GM21423 (cell line): Measurements from ENCODE around the gene GUCA2A.

Source experiments
- ATAC-seq: cut with Tn5 transposase; IDR thresholded peaks from one replicate; pipeline ENCODE4 v1.9.1; 2021; ENCODE audit warnings: mild to moderate bottlenecking, moderate library complexity; ENCODE audit not compliant: unreplicated experiment

The GUCA2A gene

GRCh38 chr1:42155362-42155761, 9.2 kb downstream of the GUCA2A start:
- ATAC-seq = no peak

DNA sequence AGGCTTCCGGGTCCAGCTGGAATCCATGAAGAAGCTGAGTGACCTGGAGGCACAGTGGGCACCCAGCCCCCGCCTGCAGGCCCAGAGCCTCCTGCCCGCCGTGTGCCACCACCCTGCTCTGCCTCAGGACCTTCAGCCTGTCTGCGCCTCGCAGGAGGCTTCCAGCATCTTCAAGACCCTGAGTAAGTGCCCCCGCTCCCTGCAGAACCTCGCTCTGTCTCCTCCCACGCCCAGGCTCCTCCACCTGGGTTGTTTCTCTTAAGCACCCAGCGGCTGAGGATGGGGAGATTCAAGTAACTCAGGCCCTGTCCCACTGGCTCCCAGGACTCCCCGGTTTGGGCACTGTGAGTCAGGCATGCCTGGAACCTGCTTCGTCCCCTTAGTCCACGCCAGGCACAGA, 9.9 kb downstream of the GUCA2A start:
- ATAC-seq = no peak

DNA sequence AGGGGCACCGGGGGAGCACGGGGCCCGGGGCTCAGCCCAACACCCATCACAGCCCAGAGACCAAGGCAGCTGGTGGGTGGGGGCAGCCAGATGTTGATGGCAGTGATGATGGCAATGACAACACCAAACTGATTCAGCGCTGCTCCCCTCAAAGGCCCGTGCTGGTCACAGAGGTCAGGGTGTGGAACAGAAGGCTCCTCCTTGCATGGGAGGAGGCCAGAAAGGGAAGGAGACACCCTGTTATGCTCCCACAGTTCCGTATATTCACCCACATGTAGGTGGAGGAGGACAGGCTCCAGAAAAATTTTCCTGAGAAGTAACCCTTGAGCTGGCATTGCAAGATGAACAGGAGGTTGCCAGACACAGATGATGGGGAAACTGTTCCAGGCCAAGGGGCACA, 10.9 kb downstream of the GUCA2A start:
- ATAC-seq = no peak

DNA sequence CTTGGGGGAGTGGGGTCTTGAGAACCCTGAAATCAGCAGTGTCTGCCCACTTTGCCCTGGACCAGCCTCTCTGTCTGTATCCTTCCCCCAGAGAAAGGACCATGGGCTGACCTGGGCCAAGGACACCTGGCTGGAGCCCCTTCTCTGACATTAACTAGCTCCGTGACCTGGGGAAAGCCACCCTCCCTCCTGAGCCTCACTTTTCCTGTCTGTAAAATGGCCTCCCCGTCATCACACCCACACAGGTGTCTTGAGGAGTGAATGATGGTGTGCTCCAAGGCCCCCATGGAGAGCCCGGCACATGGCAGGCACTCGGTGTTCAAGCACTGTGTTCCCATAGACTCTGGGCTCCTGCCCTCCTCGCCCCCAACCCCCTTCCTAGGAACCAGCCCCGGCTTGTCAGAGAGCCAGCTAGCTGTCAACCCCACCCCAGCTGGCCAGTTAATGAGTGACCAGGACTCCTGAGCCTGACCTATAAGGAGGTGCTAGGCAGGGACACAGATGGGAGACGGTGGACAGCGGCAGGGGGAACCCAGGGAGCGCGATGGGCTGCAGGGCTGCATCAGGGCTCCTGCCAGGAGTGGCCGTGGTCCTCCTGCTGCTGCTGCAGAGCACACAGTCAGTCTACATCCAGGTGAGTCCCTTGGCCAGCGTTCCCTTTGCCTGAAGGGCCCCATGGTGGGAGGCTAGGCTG, 11.5 kb downstream of the GUCA2A start, which contains the start of gene GUCA2B:
TSS of gene GUCA2B (plus strand) at position 504 of the 694 bp plus-strand sequence. CDS start at position 545, 41 bp downstream.
- no peak for ATAC-seq

GRCh38 chr1:42152119-42152518, 12.4 kb downstream of the GUCA2A start:
- ATAC-seq = no peak

DNA sequence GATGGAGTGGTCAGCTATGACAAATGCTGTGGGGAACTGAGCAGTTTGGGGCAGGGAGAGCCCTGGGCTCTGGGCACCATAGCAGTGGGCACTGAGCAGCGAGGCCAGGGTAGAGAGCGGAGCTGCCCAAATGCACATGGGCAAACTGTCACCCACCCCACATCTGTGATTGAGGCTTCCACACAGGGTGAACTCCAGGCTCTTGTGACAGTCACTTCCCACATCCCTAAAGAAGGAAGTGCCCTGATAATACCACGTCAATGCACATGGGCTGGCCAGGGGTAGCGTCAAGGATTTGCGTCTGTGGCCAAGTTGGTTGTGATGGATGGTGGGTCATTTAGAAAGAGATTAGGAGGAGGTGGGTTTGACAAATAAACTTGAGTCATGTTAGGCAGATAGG, 13.9 kb downstream of the GUCA2A start:
- no peak for ATAC-seq

DNA sequence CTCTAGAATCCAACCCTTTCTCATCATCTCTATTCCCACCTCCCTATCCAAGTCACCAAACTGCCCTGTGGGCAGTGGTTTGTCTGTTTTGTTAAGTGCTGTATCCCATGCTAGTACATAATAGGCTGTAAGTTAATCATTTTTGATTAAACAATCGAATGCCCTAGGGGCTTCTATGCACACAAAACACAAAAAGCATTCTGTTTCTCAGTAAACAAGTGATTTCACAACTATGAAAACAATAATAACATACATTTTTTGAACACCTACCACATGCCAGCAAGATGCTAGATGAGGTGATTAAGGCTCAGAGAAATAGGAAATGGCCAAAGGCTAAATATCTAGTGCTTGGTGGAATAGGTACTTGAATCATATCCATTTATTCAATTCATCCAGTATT, 16.4 kb downstream of the GUCA2A start:
- no peak for ATAC-seq

DNA sequence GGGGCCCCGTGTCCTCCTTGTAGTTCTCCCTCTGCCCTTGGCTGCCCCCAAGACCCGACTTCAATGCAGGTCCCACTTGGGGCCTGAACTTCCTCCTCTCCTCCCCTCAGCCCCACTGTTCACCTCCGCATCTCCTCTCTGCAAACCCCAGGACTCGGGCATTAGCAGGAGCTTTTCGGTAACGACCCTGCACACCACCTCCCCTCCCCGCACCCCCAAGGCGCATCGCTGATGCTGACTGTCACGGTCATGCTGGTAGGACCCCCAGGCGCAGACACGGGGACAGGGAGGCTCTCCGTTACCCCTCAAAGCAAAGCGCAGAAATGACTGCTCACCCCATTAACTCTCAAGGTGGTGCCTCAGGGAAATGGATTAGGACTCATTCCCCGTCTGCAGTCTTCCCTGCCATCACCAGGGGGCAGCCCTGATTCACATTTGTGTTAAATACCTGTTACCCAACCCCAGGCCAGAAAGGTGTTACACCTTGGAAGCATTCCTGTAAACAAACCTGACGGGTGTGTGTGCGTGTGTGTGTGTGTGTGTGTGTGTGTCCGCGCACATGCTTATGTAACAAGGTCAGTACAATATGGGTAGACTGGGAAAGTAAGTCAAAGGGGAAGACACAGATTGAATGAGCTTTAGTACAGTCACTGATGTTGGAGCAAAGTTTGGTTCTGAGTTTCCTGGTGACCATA, 17.8 kb downstream of the GUCA2A start:
- no peak for ATAC-seq

- ATAC-seq = no peak
These were observed 18.6 kb downstream of the GUCA2A start for GRCh38 chr1:42145764-42146625.

DNA sequence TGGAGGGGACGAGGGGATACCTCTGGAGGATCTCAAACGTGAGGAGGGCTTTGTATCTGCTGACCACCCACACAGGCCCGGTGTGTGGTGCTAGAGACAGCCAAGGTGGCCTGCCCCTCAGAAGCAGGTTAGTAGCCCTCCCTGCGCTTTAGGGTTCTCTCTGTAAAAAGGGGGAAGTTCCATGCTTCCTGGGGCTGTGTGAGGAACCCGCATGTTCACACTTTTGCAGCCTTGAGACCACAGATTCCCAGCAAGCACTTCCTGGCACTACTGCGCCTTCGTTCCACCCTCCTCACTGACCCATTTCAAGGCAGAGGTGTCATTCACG, 19.2 kb downstream of the GUCA2A start:
- no peak for ATAC-seq

DNA sequence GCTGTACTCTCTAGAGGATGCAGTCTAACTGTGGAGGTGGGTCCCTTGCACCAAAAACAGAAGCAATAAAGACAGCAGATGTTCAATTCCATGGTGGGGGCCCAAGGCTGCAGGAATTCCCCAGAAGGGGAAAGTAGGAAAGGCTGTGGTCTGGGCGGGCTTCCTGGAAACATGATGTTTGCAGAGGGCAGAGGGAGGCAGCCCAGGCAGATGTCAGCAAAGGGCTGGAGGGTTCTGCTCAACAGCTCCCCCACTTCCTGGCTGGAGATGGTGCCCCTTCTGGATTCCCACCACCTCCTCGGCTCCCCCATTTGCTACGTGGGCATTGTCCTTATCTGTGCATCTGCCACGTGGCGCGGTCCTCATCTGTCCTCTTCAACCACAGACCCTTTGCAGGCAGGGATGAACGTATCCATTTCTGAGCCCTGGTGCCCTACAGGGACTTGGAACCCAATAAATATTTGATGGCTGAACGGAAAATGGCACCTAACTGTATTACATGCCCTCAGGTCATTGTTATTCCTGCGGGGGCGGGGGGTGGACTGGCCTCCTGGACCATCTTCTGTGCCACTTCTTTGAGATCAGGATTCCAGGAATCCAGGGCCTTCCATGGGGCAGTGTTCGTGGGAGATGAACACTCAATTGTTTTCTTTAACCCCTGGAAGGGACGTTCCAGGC, 19.7 kb downstream of the GUCA2A start:
- ATAC-seq = no peak

- no peak for ATAC-seq
These were observed 20.4 kb downstream of the GUCA2A start for GRCh38 chr1:42143896-42144710.

DNA sequence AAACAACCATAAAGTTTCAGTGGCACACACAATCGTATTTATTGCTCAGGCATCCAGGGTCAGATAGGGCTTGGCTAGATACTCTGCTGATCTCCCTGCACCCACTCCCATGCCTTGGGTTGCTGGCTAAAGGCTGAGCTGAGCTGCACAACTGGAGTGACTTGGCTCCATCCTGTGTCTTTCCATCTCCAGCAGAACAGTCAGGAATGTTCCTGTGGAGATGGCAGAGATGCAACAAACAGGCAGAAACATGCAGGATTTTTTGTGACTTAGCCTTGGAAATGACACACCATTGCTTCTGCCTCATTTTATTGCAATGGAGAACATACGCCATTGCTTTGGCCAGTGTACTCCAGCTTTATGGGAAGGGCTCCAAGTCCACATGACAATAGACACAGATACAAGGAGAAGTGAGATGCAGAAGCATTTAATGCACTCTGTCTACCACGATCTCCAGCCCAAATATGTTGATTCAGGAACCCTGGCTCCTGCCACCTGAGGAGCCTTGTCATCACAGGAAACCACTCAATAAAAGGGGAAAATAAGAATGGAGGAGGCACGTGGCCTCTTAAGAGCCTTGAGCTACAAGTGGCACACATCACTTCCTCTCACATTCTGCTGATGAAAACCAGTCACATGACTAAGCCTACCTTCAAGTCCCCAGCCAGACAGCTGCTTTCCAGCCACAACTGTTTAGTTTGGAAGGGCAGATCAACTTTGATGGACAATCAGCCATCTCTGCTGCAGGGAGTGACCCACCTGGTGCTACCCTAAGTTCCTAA, 21.5 kb downstream of the GUCA2A start:
- ATAC-seq = no peak

GRCh38 chr1:42141978-42142377, 22.6 kb downstream of the GUCA2A start:
- ATAC-seq = no peak

DNA sequence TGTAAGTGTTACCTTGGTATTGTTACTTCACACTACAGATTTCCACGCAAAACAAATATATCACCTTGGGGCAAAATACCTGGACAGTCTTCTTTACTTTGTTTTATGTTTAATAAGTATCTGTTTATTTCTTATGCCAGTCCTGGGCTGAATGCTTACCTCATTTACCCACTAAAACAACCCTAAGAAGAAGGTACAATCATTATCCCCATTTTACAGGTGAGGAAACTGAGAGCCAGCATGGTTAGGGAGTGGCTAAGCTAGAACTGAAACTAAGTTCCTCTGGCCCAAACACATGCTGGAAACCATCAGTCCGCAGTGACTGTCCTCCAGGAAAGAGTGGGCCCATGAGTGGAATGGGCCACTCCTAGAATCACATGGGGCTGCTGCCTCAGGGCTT, 24.4 kb downstream of the GUCA2A start:
- ATAC-seq = no peak

- ATAC-seq = no peak
These were observed 25.1 kb downstream of the GUCA2A start for GRCh38 chr1:42139444-42139843.

DNA sequence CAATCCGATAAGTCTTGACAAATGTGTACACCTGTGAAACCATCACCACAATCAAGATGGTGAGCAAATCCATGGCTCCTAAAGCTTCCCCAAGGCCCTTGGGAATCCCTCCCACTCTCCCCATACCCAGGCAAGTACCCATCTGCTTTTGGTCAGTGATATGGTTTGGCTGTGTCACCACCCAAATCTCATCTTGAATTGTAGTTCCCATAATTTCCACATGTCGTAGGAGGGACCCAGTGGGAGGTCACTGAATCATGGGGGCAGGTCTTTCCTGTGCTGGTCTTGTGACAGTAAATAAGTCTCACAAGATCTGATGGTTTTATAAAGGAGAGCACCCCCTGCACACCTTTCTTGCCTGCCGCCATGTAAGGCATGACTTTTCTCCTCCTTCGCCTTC, 26.0 kb downstream of the GUCA2A start:
- no peak for ATAC-seq

DNA sequence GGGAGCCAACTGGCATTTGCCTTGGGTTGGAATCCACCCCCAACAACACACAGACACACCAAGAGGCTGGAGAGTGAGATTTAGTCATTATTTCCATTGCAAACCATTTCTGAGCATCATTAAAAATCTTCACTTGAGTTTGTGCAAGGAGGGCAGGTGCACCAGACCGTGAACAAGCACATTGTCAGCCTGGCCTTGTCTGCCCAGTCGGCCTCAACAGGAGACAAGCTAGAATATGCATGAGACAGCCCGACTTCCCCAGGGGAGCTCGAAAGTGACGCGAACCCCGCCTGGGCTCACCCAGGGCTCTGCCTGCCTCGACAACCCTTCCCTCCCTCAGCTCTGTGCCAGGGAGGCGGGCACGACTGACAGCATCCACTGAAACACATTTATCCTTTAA, 26.8 kb downstream of the GUCA2A start:
- no peak for ATAC-seq

- ATAC-seq = no peak
These were observed 28.1 kb downstream of the GUCA2A start for GRCh38 chr1:42136466-42136865.

DNA sequence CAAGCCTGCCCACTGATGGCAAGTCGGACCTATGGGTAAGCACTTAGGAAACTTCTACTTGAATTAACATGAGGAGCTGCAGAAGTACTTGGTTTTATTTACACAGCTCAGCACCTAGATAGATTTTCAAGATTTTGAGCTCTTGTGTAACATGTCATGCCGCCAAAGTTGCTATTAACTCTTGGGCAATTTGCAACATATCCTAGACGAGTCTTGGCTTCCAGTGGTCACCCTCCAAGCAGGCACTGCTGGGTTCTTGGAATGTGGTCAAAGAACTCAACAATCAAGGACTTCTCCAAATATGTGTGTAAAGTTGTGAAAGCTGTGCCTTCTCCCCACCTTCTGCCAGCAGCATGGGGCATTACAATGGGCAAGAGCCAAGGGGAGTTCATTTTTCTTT, 29.1 kb downstream of the GUCA2A start:
- ATAC-seq = no peak
